HepG2 (cell line): ENCODE measurements around the gene RSF1. TPM values are rescaled to one million over a fixed set of nuclear protein-coding genes. Genes with fewer than 3 reads are reported as not detected.

ENCODE experiments used
- ARID4A ChIP-seq: sonication (generic); formaldehyde crosslinking; IDR thresholded peaks from 2 replicates; pipeline ENCODE4 v1.5.0; 2020; ENCODE audit warnings: mild to moderate bottlenecking, missing genetic modification reagents, borderline replicate concordance
- ETV5 ChIP-seq: IDR thresholded peaks from 2 replicates; pipeline ENCODE4 v1.6.1; 2018; ENCODE audit warnings: missing biosample characterization, missing genetic modification reagents, inconsistent platforms, borderline replicate concordance
- GATAD1 ChIP-seq: IDR thresholded peaks from 2 replicates; pipeline ENCODE4 v1.6.1; 2016; ENCODE audit warnings: missing genetic modification reagents, missing compliant biosample characterization
- HBP1 ChIP-seq: IDR thresholded peaks from 2 replicates; pipeline ENCODE4 v1.6.1; 2016; ENCODE audit warnings: low read depth, control low read depth
- HNF4A ChIP-seq: sonication (generic); formaldehyde crosslinking; IDR thresholded peaks from 2 replicates; pipeline ENCODE4 v1.4.0; 2020; ENCODE audit warnings: missing genetic modification reagents
- KDM6A ChIP-seq: IDR thresholded peaks from 2 replicates; pipeline ENCODE4 v1.6.1; 2016; ENCODE audit warnings: low read depth
- MLLT10 ChIP-seq: sonication (generic); formaldehyde crosslinking; IDR thresholded peaks from 2 replicates; pipeline ENCODE4 v1.4.0; 2020; ENCODE audit warnings: missing genetic modification reagents
- MTERF4 ChIP-seq: sonication (generic); formaldehyde crosslinking; IDR thresholded peaks from 2 replicates; pipeline ENCODE4 v1.8.0; 2023; ENCODE audit warnings: mild to moderate bottlenecking, missing genetic modification reagents
- NKX3-1 ChIP-seq: sonication (generic); formaldehyde crosslinking; IDR thresholded peaks from 2 replicates; pipeline ENCODE4 v1.5.0; 2020; ENCODE audit warnings: missing genetic modification reagents
- PAF1 ChIP-seq: IDR thresholded peaks from 2 replicates; pipeline ENCODE4 v1.6.1; 2016; ENCODE audit warnings: missing genetic modification reagents, missing compliant biosample characterization
- SKI ChIP-seq: fragments of 450-650 bp; IDR thresholded peaks from one replicate; pipeline ENCODE4 v1.6.1; 2018; ENCODE audit warnings: mild to moderate bottlenecking; ENCODE audit not compliant: partially characterized antibody
- SMAD3 ChIP-seq: sonication (generic); formaldehyde crosslinking; IDR thresholded peaks from 2 replicates; pipeline ENCODE4 v1.4.0; 2020; ENCODE audit warnings: missing genetic modification reagents
- TBP ChIP-seq: sonication (generic); formaldehyde crosslinking; IDR thresholded peaks from 2 replicates; pipeline ENCODE4 v1.5.0; 2020; ENCODE audit warnings: missing genetic modification reagents
- TRIM24 ChIP-seq: sonication (generic); formaldehyde crosslinking; IDR thresholded peaks from 2 replicates; pipeline ENCODE4 v1.8.0; 2022; ENCODE audit warnings: mild to moderate bottlenecking, missing genetic modification reagents
- ZBTB10 ChIP-seq: sonication (generic); formaldehyde crosslinking; IDR thresholded peaks from 2 replicates; pipeline ENCODE4 v1.4.0; 2020; ENCODE audit warnings: missing genetic modification reagents, borderline replicate concordance
- ZFX ChIP-seq: sonication (generic); formaldehyde crosslinking; IDR thresholded peaks from 2 replicates; pipeline ENCODE4 v1.4.0; 2020; ENCODE audit warnings: mild to moderate bottlenecking, low read depth, missing genetic modification reagents, moderate library complexity
- ZNF124 ChIP-seq: sonication (generic); formaldehyde crosslinking; IDR thresholded peaks from 2 replicates; pipeline ENCODE4 v1.4.0; 2020; ENCODE audit warnings: missing genetic modification reagents
- ZNF644 ChIP-seq: IDR thresholded peaks from 2 replicates; pipeline ENCODE4 v1.6.1; 2016; ENCODE audit warnings: low read depth
- ZNF670 ChIP-seq: sonication (generic); formaldehyde crosslinking; IDR thresholded peaks from 2 replicates; pipeline ENCODE4 v1.8.0; 2022; ENCODE audit warnings: mild to moderate bottlenecking, missing genetic modification reagents, borderline replicate concordance
- polyA plus RNA-seq, 8 experiments: library from polyadenylated mRNA; depleted of rRNA in 3 of 8; stranded (reverse) in 7 of 8; unstranded in 1 of 8; fragments of >200 nt; fragmentation: Illumina TruSeq in 4 of 8; extraction: Trizol in 4 of 8; gene quantifications; 2 replicates each; pipeline versions ENCODE4 v1.2.1 to v1.2.3, GENCODE V29; 2011 to 2016; ENCODE audit warnings: low read depth in 4 of 8, missing spikeins in 1 of 8, mixed read lengths in 1 of 8; ENCODE audit not compliant: insufficient read depth in 1 of 8
- total RNA-seq, 5 experiments: library from RNA; depleted of rRNA; stranded (reverse); fragments of >200 nt; fragmentation: Illumina TruSeq; extraction: Trizol; gene quantifications; 2 replicates each; pipeline ENCODE4 v1.2.3, GENCODE V29; 2016; ENCODE audit warnings: low read depth in 1 of 5

Gene RSF1
- total and polyA plus RNA-seq, 2 of the 13 experiments (the other 11 are each of a cell fraction or from before 2014, with no cell fraction given), result 15.5 to 33.1 TPM

GRCh38 chr11:77820565-77821348 lies at the start of gene RSF1, which contains the start of gene AAMDC (continued):
- TF ChIP-seq PAF1 (CRISPR knock-in tag), result no peak
- TF ChIP-seq MLLT10 (CRISPR knock-in tag), result no peak
- TF ChIP-seq ZBTB10 (CRISPR knock-in tag), result peak; percentile 94; the same call in 1 of the 2 replicates
- TF ChIP-seq TRIM24 (CRISPR knock-in tag), result no peak
- no peak for TF ChIP-seq TBP (CRISPR knock-in tag)
- no peak for TF ChIP-seq MTERF4 (CRISPR knock-in tag)
- TF ChIP-seq ZFX (CRISPR knock-in tag), result peak; percentile 61
- TF ChIP-seq ZNF670 (CRISPR knock-in tag), result peak; percentile 65
- peak; percentile 71 for TF ChIP-seq SKI
- no peak; the same call in 1 of the 2 replicates for TF ChIP-seq SMAD3
- TF ChIP-seq GATAD1 (CRISPR knock-in tag), result peak; percentile 84
- peak; percentile 87; the same call in 1 of the 2 replicates for TF ChIP-seq ARID4A
- peak; percentile 61; the same call in 1 of the 2 replicates for TF ChIP-seq HBP1 (CRISPR knock-in tag)
- TF ChIP-seq KDM6A (CRISPR knock-in tag), result no peak
- 0 out of 2 replicates have a peak, but pooled peaks have one; percentile 15 for TF ChIP-seq ZNF124 (CRISPR knock-in tag)
- peak; percentile 44; the same call in 1 of the 2 replicates for TF ChIP-seq ZNF644 (CRISPR knock-in tag)
- no peak; the same call in 1 of the 2 replicates for TF ChIP-seq HNF4A (CRISPR knock-in tag)
- no peak for TF ChIP-seq NKX3-1 (CRISPR knock-in tag)
- TF ChIP-seq ETV5, result no peak
